DND-41 (cell line): ENCODE data around the gene RAD9B.
"Not testable (repeated sequence)": the region's sequence is repeated elsewhere in the genome, so short reads cannot be mapped to it uniquely, and the experiment has no call there.

Source experiments
- ATAC-seq: fragments of 200-7000 bp; cut with Tn5 transposase; 3 replicates; pipeline ENCODE4 v1.9.1; 2021; ENCODE audit warnings: low read depth; ENCODE audit not compliant: insufficient read depth
- DNase-seq: peaks from one replicate; pipeline ENCODE4 v3.0.0-alpha.2; 2020
- H2AFZ ChIP-seq: 2 replicates; pipeline ENCODE4 v1.6.0; 2012; ENCODE audit warnings: low read depth, low read length
- H3K27ac ChIP-seq: 2 replicates; pipeline ENCODE4 v1.5.1; 2012; ENCODE audit warnings: low read length, inconsistent platforms
- H3K27me3 ChIP-seq: fragments of 200-600 bp; sonication (generic); 2 replicates; pipeline ENCODE4 v1.6.0; 2012; ENCODE audit warnings: low read length, mild to moderate bottlenecking, inconsistent platforms; ENCODE audit not compliant: insufficient read depth, poor library complexity
- H3K36me3 ChIP-seq: 2 replicates; pipeline ENCODE4 v1.5.1; 2012; ENCODE audit warnings: low read length, inconsistent platforms; ENCODE audit not compliant: insufficient read depth
- H3K4me1 ChIP-seq: 2 replicates; pipeline ENCODE4 v1.5.1; 2012; ENCODE audit warnings: mild to moderate bottlenecking, low read length; ENCODE audit not compliant: insufficient read depth
- H3K4me2 ChIP-seq: 2 replicates; pipeline ENCODE4 v1.6.0; 2012; ENCODE audit warnings: mild to moderate bottlenecking, moderate library complexity, low read length, inconsistent platforms; ENCODE audit not compliant: insufficient read depth
- H3K4me3 ChIP-seq, 2 experiments: fragments of 200-600 bp in 1 of 2; shearing (Covaris generic) in 1 of 2; 2 replicates each; pipeline ENCODE4 v1.5.1; 2012 to 2016; ENCODE audit warnings: inconsistent platforms in 2 of 2, low read length in 2 of 2, mild to moderate bottlenecking in 2 of 2, low read depth in 1 of 2, moderate library complexity in 1 of 2
- H3K79me2 ChIP-seq: 2 replicates; pipeline ENCODE4 v1.6.0; 2012; ENCODE audit warnings: low read length, inconsistent platforms; ENCODE audit not compliant: insufficient read depth
- H3K9ac ChIP-seq: 2 replicates; pipeline ENCODE4 v1.6.0; 2012; ENCODE audit warnings: low read depth, mild to moderate bottlenecking, inconsistent platforms, low read length, moderate library complexity
- H3K9me3 ChIP-seq: 2 replicates; pipeline ENCODE4 v1.5.1; 2012; ENCODE audit warnings: low read length, moderate library complexity, mild to moderate bottlenecking, inconsistent platforms; ENCODE audit not compliant: insufficient read depth, severe bottlenecking
- H4K20me1 ChIP-seq: 2 replicates; pipeline ENCODE4 v1.6.0; 2012; ENCODE audit warnings: low read length; ENCODE audit not compliant: insufficient read depth
- EZH2 ChIP-seq: IDR thresholded peaks from 3 replicates; pipeline ENCODE4 v1.6.1; 2012; ENCODE audit warnings: borderline replicate concordance, low read depth, mild to moderate bottlenecking, moderate library complexity, low read length, inconsistent platforms; ENCODE audit not compliant: severe bottlenecking
- TF ChIP-seq, protein P1 (sequence below): IDR thresholded peaks from 2 replicates; pipeline ENCODE4 v1.5.1; 2012; ENCODE audit warnings: borderline replicate concordance, low read length, moderate library complexity, mild to moderate bottlenecking; ENCODE audit not compliant: poor library complexity, severe bottlenecking; ENCODE audit errors: extremely low read depth

RAD9B gene

DNA sequence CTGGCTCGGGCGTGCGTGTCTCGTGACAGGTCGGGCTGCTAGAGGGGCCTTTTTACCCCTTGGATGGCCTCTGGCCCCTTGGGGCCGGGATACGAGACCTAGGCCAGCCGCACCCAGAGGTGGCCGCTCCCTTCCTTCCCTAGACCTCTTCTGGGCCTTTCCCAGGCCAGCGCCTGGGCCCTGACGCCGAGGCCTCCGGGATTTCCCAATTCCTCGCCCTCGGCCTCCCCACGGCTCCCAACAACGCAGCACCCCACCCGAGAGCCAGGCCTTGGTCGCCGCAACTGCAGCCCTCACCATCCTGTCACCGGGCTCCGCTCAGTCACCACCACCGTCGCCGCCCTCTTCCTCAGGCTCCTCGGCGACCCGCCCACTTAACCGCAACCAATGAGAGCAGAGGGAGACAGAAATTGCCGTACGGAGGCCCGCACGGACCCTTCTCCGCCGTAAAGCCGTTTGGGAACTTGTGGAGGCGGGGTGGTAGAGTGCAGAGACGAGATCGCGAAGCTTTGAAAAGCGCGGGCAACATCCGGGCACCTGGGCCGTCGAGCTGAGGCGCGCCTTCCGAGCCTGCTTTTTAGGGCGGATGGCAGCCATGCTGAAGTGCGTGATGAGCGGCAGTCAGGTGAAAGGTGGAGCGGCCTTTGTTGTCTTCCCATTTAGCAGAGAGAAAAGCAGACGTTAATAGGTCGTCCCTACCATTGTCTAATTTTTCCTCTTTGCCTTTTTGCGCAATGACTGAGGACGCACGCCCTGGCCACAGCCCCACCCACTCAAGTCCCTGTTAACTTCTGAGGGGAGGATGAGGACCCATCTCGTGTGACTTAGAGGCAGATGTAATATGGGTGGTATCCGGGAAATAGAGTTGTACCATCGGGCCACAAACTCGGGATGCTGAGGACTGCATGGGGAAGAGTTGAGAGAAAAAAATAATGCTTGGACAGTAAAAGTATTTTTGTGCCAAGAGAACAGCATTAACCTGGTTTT, at the start of gene RAD9B, which contains the start of gene VPS29:
TSS of gene RAD9B (plus strand) at position 580 of the 987 bp plus-strand sequence. CDS start at position 587, 7 bp downstream.
TSS of gene VPS29 (minus strand) at position 360 of the 987 bp plus-strand sequence. CDS start at position 300, 60 bp downstream.
- peaks cover 35% of the 10 kb centered on the region for H3K4me1 ChIP-seq
- DNase-seq (peak; percentile 100), ATAC-seq (peak; percentile 93)
- peaks cover 26% of the 10 kb centered on the region for H3K36me3 ChIP-seq
- H3K27me3 ChIP-seq, result no peaks in the 10 kb centered on the region
- peak within 1 kb of the TSS; percentile 91 for H2AFZ ChIP-seq
- H3K9ac ChIP-seq, result peak within 1 kb of the TSS; percentile 86
- no peak for TF ChIP-seq EZH2
- TF ChIP-seq, protein P1, sequence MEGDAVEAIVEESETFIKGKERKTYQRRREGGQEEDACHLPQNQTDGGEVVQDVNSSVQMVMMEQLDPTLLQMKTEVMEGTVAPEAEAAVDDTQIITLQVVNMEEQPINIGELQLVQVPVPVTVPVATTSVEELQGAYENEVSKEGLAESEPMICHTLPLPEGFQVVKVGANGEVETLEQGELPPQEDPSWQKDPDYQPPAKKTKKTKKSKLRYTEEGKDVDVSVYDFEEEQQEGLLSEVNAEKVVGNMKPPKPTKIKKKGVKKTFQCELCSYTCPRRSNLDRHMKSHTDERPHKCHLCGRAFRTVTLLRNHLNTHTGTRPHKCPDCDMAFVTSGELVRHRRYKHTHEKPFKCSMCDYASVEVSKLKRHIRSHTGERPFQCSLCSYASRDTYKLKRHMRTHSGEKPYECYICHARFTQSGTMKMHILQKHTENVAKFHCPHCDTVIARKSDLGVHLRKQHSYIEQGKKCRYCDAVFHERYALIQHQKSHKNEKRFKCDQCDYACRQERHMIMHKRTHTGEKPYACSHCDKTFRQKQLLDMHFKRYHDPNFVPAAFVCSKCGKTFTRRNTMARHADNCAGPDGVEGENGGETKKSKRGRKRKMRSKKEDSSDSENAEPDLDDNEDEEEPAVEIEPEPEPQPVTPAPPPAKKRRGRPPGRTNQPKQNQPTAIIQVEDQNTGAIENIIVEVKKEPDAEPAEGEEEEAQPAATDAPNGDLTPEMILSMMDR, result no peak
- no peaks in the 10 kb centered on the region for H4K20me1 ChIP-seq
- peaks cover 47% of the 10 kb centered on the region for H3K79me2 ChIP-seq
- H3K27ac ChIP-seq, result peak within 1 kb of the TSS; percentile 95
- no peaks in the 10 kb centered on the region for H3K9me3 ChIP-seq
- H3K4me3 ChIP-seq, result peak within 1 kb of the TSS; percentile 94 to 95
- H3K4me2 ChIP-seq, result peak within 1 kb of the TSS; percentile 74

DNA sequence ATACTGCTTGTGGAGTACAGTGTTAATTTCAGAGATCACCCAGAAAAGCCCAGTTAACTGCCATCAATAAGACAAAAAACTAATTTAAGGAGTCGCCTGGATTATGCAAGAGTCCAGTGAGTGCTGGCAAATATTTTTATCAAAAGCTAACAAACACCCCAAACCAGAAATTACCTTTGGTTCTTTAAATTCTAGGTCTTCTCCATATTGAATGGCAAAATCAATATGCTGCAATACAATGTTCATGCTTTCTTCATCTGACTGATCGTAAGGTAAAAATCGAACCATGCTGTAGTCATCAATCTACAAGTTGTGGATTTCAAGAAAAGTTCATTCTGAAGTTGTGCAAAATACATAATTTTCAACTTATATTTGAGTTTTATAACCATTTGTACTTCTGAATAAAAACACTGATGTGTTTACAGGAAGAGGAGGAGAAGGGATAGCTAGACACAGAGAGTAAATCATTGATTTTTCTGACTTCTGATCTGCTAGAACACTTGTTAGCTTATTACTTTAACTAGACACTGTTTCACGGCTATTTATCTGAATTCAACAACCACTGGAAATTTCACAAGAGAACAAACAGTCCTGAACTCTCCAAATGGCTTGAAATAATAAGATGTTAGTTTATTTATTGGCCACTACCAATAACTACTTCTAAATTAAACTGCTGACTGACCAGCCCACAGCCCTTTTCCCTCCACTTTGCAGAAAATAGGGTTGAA, 48.4 kb upstream of the RAD9B start:
- Histone ChIP-seq H3K4me1 (peaks cover 15% of the 10 kb centered on the region), H3K36me3 (peaks cover 76% of the 10 kb centered on the region)

DNA sequence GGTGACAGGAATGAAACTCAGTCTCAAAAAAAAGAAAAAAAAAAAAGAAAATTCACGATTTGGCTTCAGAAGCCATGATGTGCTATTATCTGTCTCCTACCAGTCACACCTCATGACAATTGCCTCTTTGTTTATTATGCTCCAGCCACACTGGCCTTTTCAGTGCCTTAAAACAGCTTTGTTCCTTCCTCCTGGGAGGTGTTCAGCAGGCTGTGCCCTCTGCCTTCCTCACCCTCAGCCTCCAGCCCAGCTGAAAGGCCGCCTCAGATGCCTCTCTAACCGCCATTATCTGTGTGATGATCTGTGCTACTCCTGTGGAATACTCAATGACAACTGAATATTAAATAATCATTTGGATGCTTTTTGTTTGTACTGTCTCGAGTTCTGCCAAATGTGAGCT, 43.4 kb upstream of the RAD9B start:
- Histone ChIP-seq H3K4me2 (no peak overlapping the region), H3K27me3 (no peaks in the 10 kb centered on the region), H3K36me3 (peaks cover 75% of the 10 kb centered on the region), H3K9me3 (no peaks in the 10 kb centered on the region), H4K20me1 (no peaks in the 10 kb centered on the region), H3K9ac (no peak overlapping the region), H3K79me2 (peaks cover 24% of the 10 kb centered on the region), H3K4me3 (no peak overlapping the region), H3K27ac (no peak overlapping the region), H3K4me1 (no peaks in the 10 kb centered on the region), H2AFZ (no peak overlapping the region)
- TF ChIP-seq, protein P1, result no peak
- TF ChIP-seq EZH2, result no peak
- no peak for ATAC-seq
- DNase-seq, result no peak

More for the DNA sequence above, 48.4 kb upstream of the RAD9B start:
- no peak for ATAC-seq
- no peak overlapping the region for H3K4me3 ChIP-seq
- H2AFZ ChIP-seq, result no peak overlapping the region
- no peak overlapping the region for H3K27ac ChIP-seq
- H3K9ac ChIP-seq, result no peak overlapping the region
- no peak for TF ChIP-seq EZH2
- TF ChIP-seq, protein P1, result no peak
- H4K20me1 ChIP-seq, result no peaks in the 10 kb centered on the region
- H3K79me2 ChIP-seq, result peaks cover 14% of the 10 kb centered on the region
- H3K9me3 ChIP-seq, result no peaks in the 10 kb centered on the region
- H3K4me2 ChIP-seq, result no peak overlapping the region
- no peaks in the 10 kb centered on the region for H3K27me3 ChIP-seq
- no peak for DNase-seq

DNA sequence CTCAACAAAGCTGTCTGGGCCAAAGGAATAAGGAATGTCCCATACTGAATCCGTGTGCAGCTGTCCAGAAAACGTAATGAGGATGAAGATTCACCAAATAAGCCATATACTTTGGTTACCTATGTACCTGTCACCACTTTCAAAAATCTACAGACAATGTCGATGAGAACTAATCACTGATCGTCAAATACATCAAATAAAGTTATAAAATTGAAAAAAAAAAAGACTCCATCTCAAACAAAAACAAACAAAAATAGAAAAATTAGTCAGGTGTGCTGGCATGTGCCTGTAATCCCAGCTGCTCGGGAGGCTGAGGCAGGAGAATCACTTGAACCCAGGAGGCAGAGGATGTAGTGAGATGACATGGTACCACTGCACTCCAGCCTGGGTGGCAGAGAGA, 40.9 kb upstream of the RAD9B start:
- H3K36me3 ChIP-seq, result peaks cover 69% of the 10 kb centered on the region
- H3K4me3 ChIP-seq, H3K9me3 ChIP-seq, ATAC-seq, H3K27me3 ChIP-seq, DNase-seq, H3K4me2 ChIP-seq, H3K27ac ChIP-seq, H4K20me1 ChIP-seq, H2AFZ ChIP-seq, H3K9ac ChIP-seq: not testable (repeated sequence)
- H3K4me1 ChIP-seq, result peaks cover 12% of the 10 kb centered on the region
- H3K79me2 ChIP-seq, result peaks cover 38% of the 10 kb centered on the region
